Upper lobe of right lung (tissue), 1 donor: Measurements from ENCODE around the gene STX12. TPM values are rescaled to one million over a fixed set of nuclear protein-coding genes. Genes with fewer than 3 reads are reported as not detected.
"Not testable (repeated sequence)": the region's sequence is repeated elsewhere in the genome, so short reads cannot be mapped to it uniquely, and the experiment has no call there.

Experiments used
- ATAC-seq: fragments of 200-7000 bp; cut with Tn5 transposase; one replicate; pipeline ENCODE4 v1.9.1; 2020; ENCODE audit warnings: mild to moderate bottlenecking, moderate library complexity
- DNase-seq: peaks from one replicate; pipeline ENCODE4 v3.0.0-alpha.2; 2020
- H3K27ac ChIP-seq: fragments of 200-600 bp; one replicate; pipeline ENCODE4 v1.8.0; 2022
- H3K27me3 ChIP-seq: fragments of 200-600 bp; one replicate; pipeline ENCODE4 v1.8.0; 2022; ENCODE audit warnings: mild to moderate bottlenecking
- H3K36me3 ChIP-seq: fragments of 200-600 bp; one replicate; pipeline ENCODE4 v1.8.0; 2022
- H3K4me1 ChIP-seq: fragments of 200-600 bp; one replicate; pipeline ENCODE4 v1.8.0; 2022
- H3K4me3 ChIP-seq: fragments of 200-600 bp; one replicate; pipeline ENCODE4 v1.8.0; 2022; ENCODE audit warnings: mild to moderate bottlenecking
- H3K9me3 ChIP-seq: fragments of 200-600 bp; one replicate; pipeline ENCODE4 v1.8.0; 2022
- CTCF ChIP-seq: fragments of 200-600 bp; IDR thresholded peaks from one replicate; pipeline ENCODE4 v1.8.0; 2022; ENCODE audit warnings: antibody characterized with exemption
- intact Hi-C: fragments of 100-400 bp; cut with DNase I; formaldehyde crosslinking; loops from one replicate; pipeline ENCODE4 v1.11.0; 2022
- total RNA-seq: library from RNA; stranded (reverse); fragmentation: NEBNext Ultra II Directional; extraction: Animal tissue kit (Norgen Biotek cat#: 25700); gene quantifications from one replicate; pipeline ENCODE4 v1.2.1, GENCODE V29; 2021
- donor health status: DM: no; HTN: yes; CAD: no; lungs with severe emphysema.

Gene STX12
- total RNA-seq, 1 donor from 2014 or later, result 95.6 TPM

GRCh38 chr1:27789540-27790041, 16.6 kb downstream of the STX12 start:
- TF ChIP-seq CTCF, result no peak
- intact Hi-C loops, result no loop called here
- Histone ChIP-seq H3K9me3 (no peaks in the 10 kb centered on the region), H3K36me3 (peaks cover 48% of the 10 kb centered on the region), H3K4me1 (peaks cover 59% of the 10 kb centered on the region), H3K27me3 (no peaks in the 10 kb centered on the region), H3K4me3 (no peak overlapping the region), H3K27ac (peak overlapping the region; percentile 68)
- no peak for DNase-seq
- peak; percentile 82 for ATAC-seq

DNA sequence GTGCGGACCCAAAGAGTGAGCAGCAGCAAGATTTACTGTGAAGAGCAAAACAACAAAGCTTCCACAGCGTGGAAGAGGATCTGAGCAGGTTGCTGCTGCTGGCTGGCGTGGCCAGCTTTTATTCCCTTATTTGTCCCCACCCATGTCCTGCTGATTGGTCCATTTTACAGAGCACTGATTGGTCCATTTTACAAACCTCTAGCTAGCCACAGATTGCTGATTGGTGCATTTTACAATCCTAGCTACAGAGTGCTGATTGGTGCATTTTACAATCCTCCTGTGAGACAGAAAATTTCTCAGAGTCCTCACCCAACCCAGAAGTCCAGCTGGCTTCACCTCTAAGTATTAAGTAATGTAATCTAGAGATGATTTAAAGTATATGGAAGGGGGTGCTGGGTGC, 17.3 kb downstream of the STX12 start:
- H3K9me3 ChIP-seq, H3K4me3 ChIP-seq, DNase-seq, intact Hi-C loops, ATAC-seq, H3K27me3 ChIP-seq: not testable (repeated sequence)
- peaks cover 55% of the 10 kb centered on the region for H3K36me3 ChIP-seq
- peaks cover 52% of the 10 kb centered on the region for H3K4me1 ChIP-seq
- peak overlapping the region; percentile 68 for H3K27ac ChIP-seq

DNA sequence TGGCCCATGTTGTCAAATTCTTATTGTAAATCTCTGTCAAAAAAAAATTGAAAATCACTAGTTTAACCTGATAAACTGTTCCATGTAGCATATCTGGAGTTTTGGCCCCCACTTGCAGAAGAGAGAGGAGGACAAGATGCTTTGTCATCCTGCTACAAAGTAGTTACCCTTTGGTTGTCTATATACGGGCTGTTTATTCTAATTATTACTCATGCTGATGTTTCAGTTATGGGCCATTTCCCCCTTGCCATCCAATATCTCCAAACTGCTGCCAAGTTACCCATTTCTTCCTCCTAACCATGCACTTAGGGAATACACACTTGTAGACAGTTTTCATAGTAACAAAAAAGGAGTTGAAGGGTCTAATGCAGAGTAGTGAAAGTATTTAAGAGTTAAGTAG, 22.6 kb downstream of the STX12 start:
- peaks cover 5% of the 10 kb centered on the region for H3K4me1 ChIP-seq
- H3K36me3 ChIP-seq, result peaks cover 88% of the 10 kb centered on the region
- TF ChIP-seq CTCF, result no peak
- DNase-seq, result no peak
- intact Hi-C loops, result no loop called here
- no peak overlapping the region for H3K27ac ChIP-seq
- no peak overlapping the region for H3K4me3 ChIP-seq
- ATAC-seq, result no peak
- H3K27me3 ChIP-seq, result no peaks in the 10 kb centered on the region
- H3K9me3 ChIP-seq, result no peaks in the 10 kb centered on the region

DNA sequence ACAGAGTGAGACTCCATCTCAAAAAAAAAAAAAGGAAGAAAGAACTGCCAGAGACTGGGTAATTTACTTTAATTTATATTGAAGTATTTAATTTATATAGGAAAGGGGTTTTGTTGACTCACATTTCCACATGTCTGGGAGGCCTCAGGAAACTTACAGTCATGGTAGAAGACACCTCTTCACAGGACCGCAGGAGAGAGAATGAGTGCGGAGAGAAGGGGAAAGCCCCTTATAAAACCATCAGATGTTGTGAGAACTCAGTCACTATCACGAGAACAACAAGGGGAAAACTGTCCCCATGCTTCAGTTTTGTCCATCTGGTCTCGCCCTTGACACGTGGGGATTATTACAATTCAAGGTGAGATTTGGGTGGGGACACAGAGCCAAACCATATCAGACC, 31.8 kb downstream of the STX12 start:
- Histone ChIP-seq H3K27me3 (no peaks in the 10 kb centered on the region), H3K4me3 (no peak overlapping the region), H3K36me3 (peaks cover 77% of the 10 kb centered on the region), H3K27ac (no peak overlapping the region), H3K9me3 (no peaks in the 10 kb centered on the region), H3K4me1 (no peaks in the 10 kb centered on the region)
- no peak for ATAC-seq
- DNase-seq, result no peak
- TF ChIP-seq CTCF, result no peak
- intact Hi-C loops, result no loop called here

DNA sequence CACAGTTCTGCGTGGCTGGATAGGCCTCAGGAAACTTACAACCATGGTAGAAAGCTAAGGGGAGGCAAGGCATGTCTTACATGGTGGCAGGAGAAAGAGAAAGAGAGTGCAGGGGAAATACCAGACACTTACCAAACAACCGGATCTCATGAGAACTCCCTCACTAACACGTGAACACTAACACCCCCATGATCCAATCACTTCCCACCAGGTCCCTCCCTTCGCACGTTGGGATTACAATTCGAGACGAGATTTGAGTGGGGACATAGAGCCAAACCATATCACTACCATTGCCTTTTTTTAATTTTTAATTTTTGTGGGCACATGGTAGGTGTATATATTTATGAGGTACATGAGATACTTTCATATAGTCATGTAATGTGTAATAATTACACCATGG, 33.7 kb downstream of the STX12 start:
- no peak for TF ChIP-seq CTCF
- intact Hi-C loops, result no loop called here
- no peaks in the 10 kb centered on the region for H3K4me1 ChIP-seq
- H3K27me3 ChIP-seq, result no peaks in the 10 kb centered on the region
- H3K4me3 ChIP-seq, result no peak overlapping the region
- H3K36me3 ChIP-seq, result peaks cover 73% of the 10 kb centered on the region
- ATAC-seq, result no peak
- no peak overlapping the region for H3K27ac ChIP-seq
- H3K9me3 ChIP-seq, result no peaks in the 10 kb centered on the region
- no peak for DNase-seq

DNA sequence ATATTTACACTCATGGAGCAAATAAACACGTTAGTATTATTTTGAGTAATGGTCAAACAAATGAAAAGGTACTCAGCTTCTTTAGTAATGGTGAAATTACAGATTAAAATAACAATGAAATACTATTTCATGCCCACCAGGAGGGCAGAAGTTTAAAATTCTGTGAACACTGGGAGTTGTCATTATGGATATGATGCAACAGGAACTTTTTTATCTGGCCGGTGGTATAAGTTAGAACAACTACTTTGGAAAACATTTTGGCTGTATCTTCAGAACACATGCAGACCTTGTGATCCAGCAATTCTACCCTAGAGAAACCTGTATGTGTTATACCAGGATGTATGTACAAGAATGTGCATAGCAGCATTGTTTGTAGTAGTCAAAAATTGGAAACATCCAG, 34.4 kb downstream of the STX12 start:
- intact Hi-C loops, result no loop called here
- Histone ChIP-seq H3K4me3 (no peak overlapping the region), H3K27me3 (no peaks in the 10 kb centered on the region), H3K4me1 (no peaks in the 10 kb centered on the region), H3K9me3 (no peaks in the 10 kb centered on the region), H3K27ac (no peak overlapping the region), H3K36me3 (peaks cover 73% of the 10 kb centered on the region)
- no peak for TF ChIP-seq CTCF
- no peak for DNase-seq
- no peak for ATAC-seq

DNA sequence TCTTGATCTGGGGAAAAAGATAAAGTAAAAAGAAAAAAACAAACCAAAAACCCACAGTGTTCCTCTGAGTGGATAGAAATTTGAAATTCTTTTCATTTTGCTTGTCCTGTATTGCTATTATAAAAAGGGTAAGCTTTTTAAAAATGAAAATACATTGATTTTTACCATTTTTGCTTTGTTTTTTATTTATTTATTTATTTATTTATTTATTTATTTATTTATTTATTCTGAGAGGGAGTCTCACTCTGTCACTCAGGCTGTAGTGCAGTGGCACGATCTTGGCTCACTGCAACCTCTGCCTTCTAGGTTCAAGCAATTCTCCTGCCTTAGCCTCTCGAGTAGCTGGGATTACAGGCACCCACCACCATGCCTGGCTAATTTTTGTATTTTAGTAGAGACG, 35.1 kb downstream of the STX12 start:
- intact Hi-C loops, H3K4me1 ChIP-seq, DNase-seq, H3K27me3 ChIP-seq, H3K4me3 ChIP-seq, ATAC-seq, H3K9me3 ChIP-seq, H3K27ac ChIP-seq: not testable (repeated sequence)
- peaks cover 73% of the 10 kb centered on the region for H3K36me3 ChIP-seq
